ENCODE measurements around the gene ZFPL1. TPM values are rescaled to one million over a fixed set of nuclear protein-coding genes. Genes with fewer than 3 reads are reported as not detected.

ZFPL1 gene
- 46.5 and 68.5 TPM in 2 replicates for total RNA-seq

GRCh38 chr11:65083834-65084597 is at the start of gene ZFPL1, which contains the start of gene CDCA5:
Gene ZFPL1 (plus strand): TSS chr11:65084222. CDS start chr11:65084699, 477 bp downstream.
Gene CDCA5 (minus strand): TSS chr11:65084040. CDS start chr11:65083978, 62 bp downstream.

DNA sequence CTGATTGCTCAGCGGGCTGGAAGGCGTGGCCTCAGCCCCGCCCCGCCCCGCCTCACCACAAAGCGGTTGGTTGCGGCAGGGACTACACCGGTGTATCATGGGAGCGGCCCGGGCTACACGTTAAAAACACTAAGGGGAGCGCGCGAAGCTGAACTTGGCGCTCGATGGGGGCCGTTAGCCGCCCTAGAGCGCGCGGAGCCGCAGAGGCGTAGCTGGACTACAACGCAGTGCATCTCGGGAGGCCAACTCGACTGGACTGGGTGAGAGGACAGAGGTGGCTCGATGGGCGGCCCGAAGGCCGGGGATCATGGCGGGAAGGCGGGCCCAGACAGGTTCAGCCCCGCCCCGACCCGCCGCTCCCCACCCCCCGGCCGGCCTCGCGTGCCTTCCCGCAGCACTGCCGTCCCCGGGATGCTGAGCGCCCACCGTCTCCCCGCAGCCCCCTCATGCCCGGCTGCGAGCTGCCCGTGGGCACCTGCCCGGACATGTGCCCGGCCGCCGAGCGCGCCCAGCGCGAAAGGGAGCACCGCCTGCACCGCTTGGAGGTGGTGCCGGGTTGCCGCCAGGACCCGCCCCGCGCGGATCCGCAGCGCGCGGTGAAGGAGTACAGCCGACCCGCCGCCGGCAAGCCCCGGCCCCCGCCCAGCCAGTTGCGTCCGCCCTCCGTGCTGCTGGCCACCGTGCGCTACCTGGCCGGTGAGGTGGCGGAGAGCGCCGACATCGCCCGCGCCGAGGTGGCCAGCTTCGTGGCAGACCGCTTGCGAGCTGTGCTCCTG is 43.0 kb upstream of the ZFPL1 start, which contains the start of gene SAC3D1:
TSS of gene SAC3D1 (plus strand) at position 364 of the 776 bp plus-strand sequence. CDS start at position 447, 83 bp downstream.

DNA sequence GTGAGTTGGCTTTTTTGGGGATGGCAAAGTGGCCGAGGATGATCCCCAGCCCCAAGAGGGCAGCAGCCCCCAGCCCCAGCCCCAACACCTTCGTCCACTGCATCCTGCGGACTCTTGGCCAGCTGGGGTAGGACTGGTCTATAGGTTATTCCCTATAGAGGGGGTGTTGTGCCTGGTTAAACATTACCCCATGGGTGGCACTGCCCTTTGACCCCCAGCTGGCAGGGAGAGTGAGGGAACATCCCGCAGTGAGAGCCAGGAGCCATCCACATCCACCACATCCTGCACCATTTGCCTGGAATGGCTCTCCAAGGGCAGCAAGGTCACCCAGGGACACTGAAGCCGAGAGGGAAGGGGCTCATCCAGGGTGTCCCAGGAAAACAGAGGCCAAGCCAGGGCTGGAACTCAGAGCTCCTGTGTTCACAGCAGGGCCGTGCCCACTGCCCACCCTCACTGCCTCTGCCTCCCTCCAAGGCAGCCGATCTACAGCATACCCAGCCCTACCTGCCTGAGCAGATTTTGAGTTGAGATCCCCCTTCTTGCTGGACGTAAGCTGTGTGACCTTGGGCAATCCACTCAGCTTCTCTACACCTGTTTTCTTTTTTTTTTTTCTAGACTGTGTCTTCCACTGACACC is 25.5 kb upstream of the ZFPL1 start, which contains the start of gene NAALADL1:
TSS of gene NAALADL1 (minus strand) at position 135 of the 636 bp plus-strand sequence. CDS start at position 103, 32 bp downstream.

DNA sequence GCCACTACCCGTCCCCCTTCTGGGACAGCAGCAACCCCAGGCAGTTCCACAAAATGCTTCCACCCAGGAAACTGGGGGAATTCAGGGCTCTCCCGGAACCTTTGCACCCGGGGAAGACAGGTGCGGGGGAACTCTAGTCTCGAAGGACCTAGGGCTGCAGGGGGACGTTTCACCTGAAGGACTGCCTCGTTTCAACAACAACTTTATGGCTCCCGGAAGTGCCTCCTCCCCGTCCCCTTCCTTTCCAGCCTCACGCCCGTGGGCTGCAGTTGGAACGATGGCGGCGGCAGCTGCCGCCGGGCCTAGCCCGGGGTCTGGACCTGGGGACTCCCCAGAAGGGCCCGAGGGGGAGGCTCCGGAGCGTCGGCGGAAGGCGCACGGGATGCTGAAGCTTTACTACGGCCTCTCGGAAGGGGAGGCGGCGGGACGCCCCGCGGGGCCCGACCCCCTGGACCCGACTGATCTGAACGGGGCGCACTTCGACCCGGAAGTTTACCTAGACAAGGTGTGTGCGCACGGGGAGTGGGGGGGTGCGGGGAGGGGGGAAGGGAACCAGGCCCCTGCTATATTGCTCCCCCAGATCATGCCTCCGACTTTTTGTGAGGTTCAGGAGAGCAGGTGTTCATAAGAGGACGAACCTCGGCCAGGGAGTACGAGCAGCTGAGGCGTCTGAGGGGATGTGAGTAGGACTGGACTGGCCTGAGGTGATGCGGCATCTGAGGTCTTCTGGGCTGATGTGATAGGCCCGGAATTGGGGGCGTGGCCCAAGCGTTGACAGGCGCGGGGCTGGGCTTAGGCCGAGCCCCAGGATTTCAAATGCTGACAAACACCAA is 12.2 kb downstream of the ZFPL1 start, which contains the start of gene VPS51:
TSS of gene VPS51 (plus strand) at position 241 of the 833 bp plus-strand sequence. CDS start at position 278, 37 bp downstream.

DNA sequence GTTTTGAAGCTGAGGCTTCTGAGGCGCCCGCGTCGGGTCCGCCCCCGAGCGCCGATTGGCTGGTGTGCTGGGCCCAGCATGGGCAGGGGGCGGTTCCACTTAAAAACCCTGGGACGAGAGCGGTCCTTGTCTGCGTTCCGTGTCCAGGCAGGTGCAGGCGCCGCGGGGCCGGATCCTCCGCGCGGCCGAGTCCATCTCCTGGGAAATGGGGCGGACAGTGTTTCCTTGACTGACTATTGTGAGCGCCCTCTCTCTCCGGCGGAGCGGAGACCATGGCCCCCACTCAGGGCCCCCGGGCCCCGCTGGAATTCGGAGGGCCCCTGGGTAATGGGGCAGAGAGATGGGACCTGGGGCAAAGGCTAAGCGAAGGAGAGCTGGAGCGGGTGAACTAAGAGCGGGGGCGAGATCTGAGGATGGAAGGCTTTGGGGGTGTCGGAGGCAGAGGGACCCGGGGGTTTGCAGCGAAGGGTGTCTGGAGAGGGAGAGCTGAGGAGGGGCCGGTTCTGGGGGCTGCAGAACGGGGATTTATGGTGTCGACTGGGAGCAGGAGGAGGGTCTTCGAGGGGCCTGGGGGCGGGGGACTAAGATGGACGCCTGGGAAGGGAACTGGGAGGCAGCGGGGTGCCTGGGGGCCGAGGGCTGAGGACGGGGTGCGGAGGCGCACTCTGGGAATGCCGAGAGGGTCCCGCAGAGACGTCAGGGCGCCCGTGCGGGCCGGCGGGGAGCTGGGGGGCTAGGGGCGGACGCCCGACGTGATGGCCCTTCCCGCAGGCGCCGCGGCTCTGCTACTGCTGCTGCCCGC is 27.9 kb downstream of the ZFPL1 start, which contains the start of gene TM7SF2:
TSS of gene TM7SF2 (plus strand) at position 129 of the 802 bp plus-strand sequence. CDS start at position 273, 144 bp downstream.

DNA sequence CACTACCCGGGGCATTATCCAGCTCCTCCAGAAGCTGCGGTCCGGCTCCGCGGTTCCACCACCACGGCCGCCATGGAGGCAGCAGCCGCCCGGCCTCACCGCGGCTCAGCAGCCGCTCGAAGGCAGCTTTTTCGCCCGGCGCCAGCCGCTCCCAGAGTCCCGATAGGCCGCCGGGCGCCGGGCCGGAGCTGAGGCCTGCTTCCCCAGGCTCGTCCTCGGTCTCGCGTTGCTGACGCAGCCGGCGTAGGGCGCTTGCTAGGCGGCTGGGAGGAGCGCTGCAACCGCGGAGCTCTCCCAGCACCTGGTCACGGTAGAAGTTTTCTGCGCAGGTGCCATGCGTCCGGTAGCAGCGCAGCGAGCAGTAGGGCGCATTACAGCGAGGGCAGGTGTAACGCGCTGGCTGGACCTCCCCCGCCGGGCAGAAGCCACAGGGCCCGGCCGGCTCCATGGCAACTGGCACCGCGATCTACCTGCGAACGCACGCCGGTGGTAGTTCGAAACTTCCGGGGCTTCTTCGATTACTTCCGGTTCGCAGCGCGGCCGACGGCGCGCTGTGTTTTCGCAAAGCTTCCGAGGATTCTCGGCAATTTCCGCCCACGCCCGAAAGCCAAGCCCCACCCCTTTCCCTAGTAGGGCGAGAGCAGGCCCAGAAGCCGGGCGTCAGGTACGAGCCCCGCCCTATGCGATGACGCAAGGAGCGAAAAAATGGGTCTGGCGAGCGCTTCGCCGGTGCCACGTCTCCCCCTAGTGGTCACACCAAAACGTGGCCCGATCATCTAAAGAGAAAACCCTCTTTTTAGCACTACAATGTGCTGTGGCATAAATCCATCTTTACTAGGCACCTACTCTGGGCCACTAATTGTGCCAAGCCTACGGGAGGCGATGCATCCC is 33.4 kb downstream of the ZFPL1 start, which contains the start of gene ZNHIT2:
TSS of gene ZNHIT2 (minus strand) at position 496 of the 891 bp plus-strand sequence. CDS start at position 448, 48 bp downstream.

GRCh38 chr11:65121865-65122696 is 38.1 kb downstream of the ZFPL1 start, which contains the start of the genes FAU and MRPL49:
Gene FAU (minus strand): TSS chr11:65122134. CDS start chr11:65121813, 321 bp downstream.
Gene MRPL49 (plus strand): TSS chr11:65122321. CDS start chr11:65122347, 26 bp downstream.

DNA sequence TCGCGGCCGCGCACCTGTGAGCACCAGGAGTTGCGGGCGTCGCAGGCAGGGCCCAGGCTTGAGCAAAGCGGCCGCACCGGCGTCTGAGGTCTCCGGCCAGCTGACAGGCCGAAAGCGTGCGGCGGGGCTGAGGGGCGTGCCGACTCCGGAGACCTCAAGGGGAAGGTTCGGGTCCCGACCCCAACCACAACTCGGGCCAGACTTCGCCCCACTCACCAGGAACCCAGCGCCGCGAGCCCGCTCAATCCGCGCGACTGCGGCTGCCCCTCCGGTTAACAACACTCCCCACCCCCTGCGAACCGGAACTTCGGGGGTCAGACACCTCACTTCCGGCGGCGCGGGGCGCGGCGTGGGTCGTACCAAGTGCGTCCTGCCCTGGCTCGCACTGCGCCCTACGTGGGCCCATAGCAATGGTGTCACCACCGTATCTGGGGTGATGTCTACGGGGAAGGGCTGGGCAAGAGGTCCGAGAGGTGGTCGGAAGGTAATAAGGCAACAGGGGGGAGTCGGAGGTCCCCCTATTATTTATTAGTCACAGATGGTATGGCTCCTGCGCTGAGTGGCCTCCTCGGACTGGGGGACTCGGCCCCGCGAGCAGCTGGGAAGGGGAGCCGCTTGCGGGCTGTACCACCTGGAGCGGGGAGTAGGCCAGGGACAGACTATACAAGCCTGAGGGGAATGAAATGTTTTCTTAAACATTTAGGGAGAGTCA is 50.4 kb downstream of the ZFPL1 start, which contains the start of gene SYVN1:
TSS of gene SYVN1 (minus strand) at position 280 of the 712 bp plus-strand sequence. CDS start 918 bp downstream, outside the sequence.

Small RNA genes within 50 kb of the gene (small RNA-seq; reads per million reads assigned to genes)
- not detected for gene SNX15 (ENCODE audit: low replicate concordance)

Other genes starting within 250 kb of the ZFPL1 start
- 0.14 and 0.22 TPM in 2 replicates for gene CDC42BPG, start 239.6 kb upstream of the ZFPL1 start, total RNA-seq
- gene EHD1, start 205.6 kb upstream of the ZFPL1 start, total RNA-seq: 120 and 163 TPM in 2 replicates
- gene ATG2A, start 167.0 kb upstream of the ZFPL1 start, total RNA-seq: 23.9 and 28.2 TPM in 2 replicates
- gene PPP2R5B, start 159.5 kb upstream of the ZFPL1 start, total RNA-seq: 11.6 and 19.0 TPM in 2 replicates
- not detected in 2 replicates for gene GPHA2, start 148.3 kb upstream of the ZFPL1 start, total RNA-seq
- not detected in 2 replicates for gene MAJIN, start 112.1 kb upstream of the ZFPL1 start, total RNA-seq
- gene BATF2, start 87.3 kb upstream of the ZFPL1 start, total RNA-seq: 1.8 and 2.6 TPM in 2 replicates
- gene ARL2, start 70.1 kb upstream of the ZFPL1 start, total RNA-seq: 61.0 and 80.1 TPM in 2 replicates
- 13.8 and 18.3 TPM in 2 replicates for gene SNX15, start 56.8 kb upstream of the ZFPL1 start, total RNA-seq
- 6.3 and 19.3 TPM in 2 replicates for gene SAC3D1, start 43.0 kb upstream of the ZFPL1 start, total RNA-seq
- gene NAALADL1, start 25.7 kb upstream of the ZFPL1 start, total RNA-seq: 6.8 and 11.0 TPM in 2 replicates
- 1.1 and 32.4 TPM in 2 replicates for gene CDCA5, start 182 bp upstream of the ZFPL1 start, total RNA-seq
- 186 and 248 TPM in 2 replicates for gene VPS51, start 12.0 kb downstream of the ZFPL1 start, total RNA-seq
- gene TM7SF2, start 27.6 kb downstream of the ZFPL1 start, total RNA-seq: 13.3 and 65.0 TPM in 2 replicates
- 15.8 and 22.5 TPM in 2 replicates for gene ZNHIT2, start 33.5 kb downstream of the ZFPL1 start, total RNA-seq
- gene FAU, start 37.9 kb downstream of the ZFPL1 start, total RNA-seq: 107 and 347 TPM in 2 replicates
- 53.4 and 89.2 TPM in 2 replicates for gene MRPL49, start 38.1 kb downstream of the ZFPL1 start, total RNA-seq
- 31.1 and 197 TPM in 2 replicates for gene SYVN1, start 50.3 kb downstream of the ZFPL1 start, total RNA-seq
- gene SPDYC, start 86.0 kb downstream of the ZFPL1 start, total RNA-seq: not detected in 2 replicates
- 184 and 242 TPM in 2 replicates for gene CAPN1, start 97.7 kb downstream of the ZFPL1 start, total RNA-seq
- 2.6 and 28.2 TPM in 2 replicates for gene POLA2, start 177.7 kb downstream of the ZFPL1 start, total RNA-seq
- gene CDC42EP2, start 230.6 kb downstream of the ZFPL1 start, total RNA-seq: 48.4 and 56.9 TPM in 2 replicates
- 49.8 and 57.8 TPM in 2 replicates for gene DPF2, start 249.6 kb downstream of the ZFPL1 start, total RNA-seq

Measured in placental pericyte (primary cell).